ENCODE measurements around the gene ITGA2.
A peak's percentile ranks its signal among the peaks of the same experiment; 100 is the strongest.
"Not testable (repeated sequence)": the region's sequence is repeated elsewhere in the genome, so short reads cannot be mapped to it uniquely, and the experiment has no call there.

Gene ITGA2

DNA sequence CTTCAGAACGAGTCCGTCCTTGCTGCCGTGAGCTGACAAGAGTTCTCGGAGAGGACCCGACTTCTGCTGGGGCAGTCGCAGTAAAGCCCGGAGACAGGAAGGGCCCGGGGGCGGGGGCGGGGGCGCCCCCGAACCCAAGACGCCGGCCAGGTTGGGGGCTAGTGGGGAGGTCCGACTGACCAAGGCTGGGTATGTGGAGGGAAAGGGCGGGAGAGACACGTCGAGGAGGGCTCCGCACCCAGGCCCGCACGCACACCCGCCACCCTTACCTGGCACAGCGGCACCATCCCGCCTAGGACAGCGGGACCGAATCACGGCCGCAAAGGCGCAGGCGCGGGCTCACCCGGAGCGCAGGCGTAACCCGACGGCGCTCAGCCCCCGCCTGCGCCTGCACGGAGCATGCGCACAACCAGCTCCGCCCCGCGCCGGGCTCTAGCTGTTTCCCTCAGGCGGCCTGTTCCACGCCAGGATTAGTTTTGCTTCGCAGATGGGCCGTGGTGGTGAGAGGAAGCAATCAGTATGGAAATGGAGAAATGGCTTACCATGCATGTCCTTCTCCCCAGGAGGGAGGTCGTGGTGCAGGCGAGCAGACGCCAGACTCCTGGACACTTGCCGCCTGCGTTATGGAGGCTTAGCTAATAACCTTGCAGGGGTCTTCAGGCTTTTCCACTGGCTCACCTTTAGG lies 120.4 kb downstream of the ITGA2 start, which contains the start of gene MOCS2:
TSS of gene MOCS2 (minus strand) at position 315 of the 685 bp plus-strand sequence. CDS start 2,583 bp downstream, outside the sequence.
- peak; percentile 94 for DNase-seq

GRCh38 chr5:53110156-53110555 lies 121.0 kb downstream of the ITGA2 start:
- DNase-seq, result peak; percentile 4

DNA sequence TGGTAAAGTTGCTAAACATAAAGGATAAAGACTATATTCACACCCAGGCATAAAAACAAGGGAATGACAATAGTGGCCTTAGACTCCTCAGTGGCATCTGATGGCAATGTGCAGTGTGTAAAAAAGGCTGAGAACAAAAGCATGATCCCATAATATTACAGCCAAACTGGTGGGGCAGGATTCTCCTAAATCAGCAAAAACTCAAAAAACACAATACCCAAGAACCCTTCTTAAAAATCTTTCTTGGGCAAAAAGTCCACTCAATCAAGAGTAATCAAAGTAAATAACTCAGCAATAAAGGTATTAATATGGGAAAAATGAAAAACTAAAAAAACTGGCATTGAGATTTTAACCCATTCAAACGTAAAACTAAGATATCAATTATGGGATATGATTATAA lies 122.0 kb downstream of the ITGA2 start:
- DNase-seq, result no peak

DNA sequence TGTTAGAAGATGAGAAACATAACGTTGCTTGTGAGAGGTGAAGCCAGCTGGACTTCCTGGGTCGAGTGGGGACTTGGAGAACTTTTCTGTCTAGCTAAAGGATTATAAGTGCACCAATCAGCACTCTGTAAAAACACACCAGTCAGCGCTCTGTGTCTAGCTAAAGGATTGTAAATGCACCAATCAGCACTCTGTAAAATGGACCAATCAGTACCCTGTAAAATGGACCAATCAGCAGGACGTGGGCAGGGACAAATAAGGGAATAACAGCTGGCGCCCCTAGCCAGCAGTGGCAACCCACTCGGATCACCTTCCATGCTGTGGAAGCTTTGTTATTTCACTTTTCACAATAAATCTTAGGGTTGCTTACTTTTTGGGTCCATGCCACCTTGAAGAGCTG lies 123.2 kb downstream of the ITGA2 start:
- not testable (repeated sequence) for DNase-seq

DNA sequence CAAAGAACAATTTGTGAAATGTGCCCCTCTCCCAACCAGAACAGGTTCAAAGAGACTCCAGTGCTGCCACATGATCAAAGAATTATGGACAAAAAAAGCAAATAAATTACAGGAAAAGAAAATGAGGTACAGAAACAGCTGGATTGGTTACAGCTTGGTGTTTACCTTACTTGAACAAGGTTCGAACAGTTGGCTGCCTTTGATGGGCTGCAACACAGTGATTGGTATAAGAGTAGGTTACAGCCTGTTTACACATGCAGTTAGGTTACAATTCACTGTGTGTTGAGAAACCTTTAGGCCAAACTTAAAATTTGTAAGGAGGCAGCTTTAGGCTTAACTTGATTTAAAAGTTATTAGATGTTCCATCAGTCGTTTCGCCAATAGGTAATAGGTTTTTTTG lies 123.8 kb downstream of the ITGA2 start:
- DNase-seq, result no peak

DNA sequence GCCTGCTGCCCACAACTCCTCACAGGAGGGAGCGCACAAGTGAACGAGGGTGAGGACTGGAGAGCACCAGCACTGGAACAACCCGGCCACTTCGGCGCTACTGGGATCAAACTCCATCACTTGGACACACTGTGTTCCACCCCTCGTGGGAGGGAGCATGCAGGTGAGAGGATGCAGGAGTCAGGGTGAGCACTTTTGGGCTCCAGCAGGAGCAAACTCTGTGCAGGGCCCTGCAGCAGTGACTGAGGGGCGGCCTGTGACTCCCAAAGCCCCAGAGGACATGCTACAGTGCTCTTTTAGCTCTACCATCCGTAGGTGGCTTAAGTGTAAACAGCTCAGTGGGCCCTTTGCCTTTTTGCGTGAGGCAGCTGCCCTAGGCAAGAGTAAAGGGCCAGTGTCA lies 124.8 kb downstream of the ITGA2 start:
- DNase-seq, result no peak

DNA sequence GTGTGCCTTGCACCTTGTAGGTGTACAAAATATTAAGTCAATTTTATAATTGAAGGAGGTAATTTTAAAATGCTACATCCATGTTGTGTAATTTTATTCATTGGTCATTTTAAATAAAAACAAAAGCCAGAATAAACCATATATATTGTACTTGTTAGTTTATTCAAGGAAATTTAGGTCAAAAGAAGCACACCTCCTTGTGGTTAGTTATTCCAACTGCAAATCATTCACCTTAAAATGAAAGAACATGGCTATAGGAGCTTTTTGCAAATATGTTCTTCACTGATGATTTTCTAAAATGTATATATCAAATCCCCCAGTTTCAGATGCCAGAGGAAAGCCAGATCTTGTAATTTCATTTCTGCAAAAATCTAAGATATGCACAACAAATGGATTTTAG lies 125.8 kb downstream of the ITGA2 start:
- no peak for DNase-seq

GRCh38 chr5:53116597-53116996 lies 127.4 kb downstream of the ITGA2 start:
- no peak for DNase-seq

GRCh38 chr5:53118879-53119278 lies 129.7 kb downstream of the ITGA2 start:
- DNase-seq, result no peak

DNA sequence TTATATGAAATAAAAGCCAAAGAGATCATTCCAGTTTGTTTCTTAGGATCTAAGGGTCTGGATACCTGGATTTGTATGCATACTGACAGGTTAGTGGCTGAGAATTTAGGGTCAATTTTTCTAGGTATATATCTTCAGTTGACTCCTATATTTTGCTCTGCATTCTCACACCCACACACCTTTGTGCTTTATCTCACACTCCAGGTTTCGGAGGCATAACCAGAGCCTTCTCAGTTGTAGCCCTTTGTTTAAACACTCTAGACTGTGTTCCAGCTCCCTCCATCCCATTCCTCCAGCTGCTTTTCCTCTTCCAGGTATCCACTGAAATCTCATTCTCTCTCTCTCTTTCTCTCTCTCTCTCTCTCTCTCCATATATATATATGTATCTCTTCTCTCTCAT lies 131.0 kb downstream of the ITGA2 start:
- no peak for DNase-seq

GRCh38 chr5:53123702-53124101 lies 134.6 kb downstream of the ITGA2 start:
- no peak for DNase-seq

- DNase-seq, result no peak
Measured at GRCh38 chr5:53126521-53126920, 137.4 kb downstream of the ITGA2 start.

- DNase-seq, result no peak
Measured at GRCh38 chr5:53127107-53127506, 138.0 kb downstream of the ITGA2 start.

GRCh38 chr5:53128481-53128880 lies 139.3 kb downstream of the ITGA2 start:
- DNase-seq, result no peak

DNA sequence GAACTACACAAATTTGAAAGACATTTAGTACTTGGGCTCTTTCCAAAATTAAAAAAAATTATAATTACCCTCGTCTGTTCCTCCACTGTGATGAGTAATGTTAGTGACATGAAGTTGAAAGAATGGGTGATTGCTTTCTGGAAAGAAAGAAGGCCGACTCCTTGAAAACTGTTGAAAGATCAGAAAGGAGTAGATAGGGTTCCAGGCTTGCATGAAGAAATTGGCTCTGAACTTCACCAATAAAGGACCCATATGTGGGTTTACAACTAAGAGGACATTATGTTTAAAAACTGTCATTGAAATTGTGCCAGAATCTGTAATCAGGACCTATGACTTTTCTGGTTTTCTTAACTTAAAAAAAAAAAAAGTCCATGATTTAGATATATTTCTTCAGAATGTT lies 141.1 kb downstream of the ITGA2 start:
- DNase-seq, result no peak

- DNase-seq, result no peak
Measured at GRCh38 chr5:53133020-53133419, 143.9 kb downstream of the ITGA2 start.
